ENCODE data around the gene LYRM4.

The LYRM4 gene

DNA sequence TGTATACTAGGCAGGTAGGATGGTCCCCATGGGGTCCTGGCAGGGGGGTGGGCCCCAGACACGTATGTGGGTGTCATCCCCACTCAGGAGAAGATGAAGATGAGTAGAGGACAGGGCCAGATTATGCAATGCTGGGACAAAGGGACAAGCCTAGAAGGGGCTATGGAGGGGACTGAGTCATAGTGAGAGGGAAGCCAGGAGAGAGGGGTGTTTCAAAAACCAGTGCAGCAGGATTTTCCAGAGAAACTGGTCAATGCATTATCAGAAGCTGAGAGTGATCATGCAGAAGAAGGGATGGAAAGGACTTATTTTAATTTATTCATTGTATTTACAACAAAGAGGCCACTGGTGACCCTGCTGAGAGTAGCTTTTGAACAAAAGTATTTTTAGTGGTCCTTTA lies 101.6 kb downstream of the LYRM4 start:
- H4K20me1 ChIP-seq (ENCODE audit: low read depth, low read length): peaks cover 12% of the 10 kb centered on the region; the same call in 1 of the 2 replicates
- no peak overlapping the region for H3K4me3 ChIP-seq (ENCODE audit: insufficient read depth, low read length, poor library complexity, severe bottlenecking)
- no peaks in the 10 kb centered on the region for H3K79me2 ChIP-seq (ENCODE audit: insufficient read depth, low read length)
- H3F3A ChIP-seq (ENCODE audit: insufficient read depth): no peaks in the 10 kb centered on the region
- no peaks in the 10 kb centered on the region for H3K9me3 ChIP-seq (ENCODE audit: insufficient read depth, low read length)
- H3K9ac ChIP-seq (ENCODE audit: low read length): no peak overlapping the region
- no peak overlapping the region for H2AFZ ChIP-seq (ENCODE audit: low read depth, low read length, severe bottlenecking)
- no peak overlapping the region for H3K4me2 ChIP-seq (ENCODE audit: low read depth, low read length, poor library complexity, severe bottlenecking)
- no peak overlapping the region for H3K27ac ChIP-seq (ENCODE audit: low read depth, low read length)
- no peak for TF ChIP-seq EZH2phosphoT487 (conservative IDR thresholded peaks at IDR 0.05; ENCODE audit: low read length)
- TF ChIP-seq, protein P1, sequence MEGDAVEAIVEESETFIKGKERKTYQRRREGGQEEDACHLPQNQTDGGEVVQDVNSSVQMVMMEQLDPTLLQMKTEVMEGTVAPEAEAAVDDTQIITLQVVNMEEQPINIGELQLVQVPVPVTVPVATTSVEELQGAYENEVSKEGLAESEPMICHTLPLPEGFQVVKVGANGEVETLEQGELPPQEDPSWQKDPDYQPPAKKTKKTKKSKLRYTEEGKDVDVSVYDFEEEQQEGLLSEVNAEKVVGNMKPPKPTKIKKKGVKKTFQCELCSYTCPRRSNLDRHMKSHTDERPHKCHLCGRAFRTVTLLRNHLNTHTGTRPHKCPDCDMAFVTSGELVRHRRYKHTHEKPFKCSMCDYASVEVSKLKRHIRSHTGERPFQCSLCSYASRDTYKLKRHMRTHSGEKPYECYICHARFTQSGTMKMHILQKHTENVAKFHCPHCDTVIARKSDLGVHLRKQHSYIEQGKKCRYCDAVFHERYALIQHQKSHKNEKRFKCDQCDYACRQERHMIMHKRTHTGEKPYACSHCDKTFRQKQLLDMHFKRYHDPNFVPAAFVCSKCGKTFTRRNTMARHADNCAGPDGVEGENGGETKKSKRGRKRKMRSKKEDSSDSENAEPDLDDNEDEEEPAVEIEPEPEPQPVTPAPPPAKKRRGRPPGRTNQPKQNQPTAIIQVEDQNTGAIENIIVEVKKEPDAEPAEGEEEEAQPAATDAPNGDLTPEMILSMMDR (IDR thresholded peaks at IDR 0.05; ENCODE audit: insufficient read depth, low read length, poor library complexity, severe bottlenecking): no peak
- H3K27me3 ChIP-seq (ENCODE audit: low read length): no peaks in the 10 kb centered on the region
- H3K36me3 ChIP-seq (ENCODE audit: low read length): no peaks in the 10 kb centered on the region
- no peaks in the 10 kb centered on the region for H3K9me2 ChIP-seq (replicated peaks; ENCODE audit: insufficient read depth, low read length)

- Histone ChIP-seq H3K79me2 (ENCODE audit: insufficient read depth, low read length) (no peaks in the 10 kb centered on the region), H3K9me2 (replicated peaks; ENCODE audit: insufficient read depth, low read length) (no peaks in the 10 kb centered on the region), H2AFZ (ENCODE audit: low read depth, low read length, severe bottlenecking) (no peak overlapping the region), H3K9ac (ENCODE audit: low read length) (no peak overlapping the region), H3K36me3 (ENCODE audit: low read length) (no peaks in the 10 kb centered on the region), H3K27ac (ENCODE audit: low read depth, low read length) (no peak overlapping the region), H3K4me2 (ENCODE audit: low read depth, low read length, poor library complexity, severe bottlenecking) (no peak overlapping the region), H3K27me3 (ENCODE audit: low read length) (no peaks in the 10 kb centered on the region), H3K9me3 (ENCODE audit: insufficient read depth, low read length) (no peaks in the 10 kb centered on the region), H3K4me3 (ENCODE audit: insufficient read depth, low read length, poor library complexity, severe bottlenecking) (no peak overlapping the region), H3F3A (ENCODE audit: insufficient read depth) (no peaks in the 10 kb centered on the region), H4K20me1 (ENCODE audit: low read depth, low read length) (peaks cover 15% of the 10 kb centered on the region; the same call in 1 of the 2 replicates)
- no peak for TF ChIP-seq EZH2phosphoT487 (conservative IDR thresholded peaks at IDR 0.05; ENCODE audit: low read length)
- TF ChIP-seq, protein P1 (IDR thresholded peaks at IDR 0.05; ENCODE audit: insufficient read depth, low read length, poor library complexity, severe bottlenecking): no peak
Observed at GRCh38 chr6:5158180-5158579, 102.6 kb downstream of the LYRM4 start.

DNA sequence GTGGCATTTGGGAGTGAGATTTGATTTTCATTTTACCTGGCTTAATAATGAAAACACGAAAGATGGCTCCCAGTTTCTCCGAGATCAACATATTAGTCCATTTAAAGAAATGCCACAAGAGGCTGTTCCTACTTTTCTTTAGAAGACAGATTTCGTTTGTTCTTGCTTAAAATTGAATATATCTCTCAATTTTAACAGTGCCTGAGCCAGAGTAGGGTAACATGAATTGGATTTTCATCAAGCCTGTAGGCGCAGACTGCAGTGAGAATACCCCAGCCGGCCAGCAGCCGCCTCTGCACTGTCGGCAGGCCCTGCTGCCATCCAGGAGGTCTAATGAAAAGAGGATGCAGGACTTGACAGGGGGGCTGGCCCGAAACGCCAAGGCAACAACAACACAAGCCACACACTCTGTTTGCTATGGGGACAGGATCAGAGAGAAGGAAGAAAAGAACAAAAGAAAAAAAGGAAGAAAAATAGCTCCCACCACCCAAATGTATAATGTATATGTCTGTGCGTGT lies 103.1 kb downstream of the LYRM4 start:
- H3K4me3 ChIP-seq (ENCODE audit: insufficient read depth, low read length, poor library complexity, severe bottlenecking): no peak overlapping the region
- H4K20me1 ChIP-seq (ENCODE audit: low read depth, low read length): peaks cover 13% of the 10 kb centered on the region; the same call in 1 of the 2 replicates
- no peaks in the 10 kb centered on the region for H3F3A ChIP-seq (ENCODE audit: insufficient read depth)
- TF ChIP-seq, protein P1 (IDR thresholded peaks at IDR 0.05; ENCODE audit: insufficient read depth, low read length, poor library complexity, severe bottlenecking): no peak
- TF ChIP-seq EZH2phosphoT487 (conservative IDR thresholded peaks at IDR 0.05; ENCODE audit: low read length): no peak
- H3K9me2 ChIP-seq (replicated peaks; ENCODE audit: insufficient read depth, low read length): no peaks in the 10 kb centered on the region
- H3K27me3 ChIP-seq (ENCODE audit: low read length): no peaks in the 10 kb centered on the region
- no peaks in the 10 kb centered on the region for H3K79me2 ChIP-seq (ENCODE audit: insufficient read depth, low read length)
- no peak overlapping the region for H3K9ac ChIP-seq (ENCODE audit: low read length)
- H3K4me2 ChIP-seq (ENCODE audit: low read depth, low read length, poor library complexity, severe bottlenecking): no peak overlapping the region
- no peaks in the 10 kb centered on the region for H3K9me3 ChIP-seq (ENCODE audit: insufficient read depth, low read length)
- H3K27ac ChIP-seq (ENCODE audit: low read depth, low read length): no peak overlapping the region
- no peak overlapping the region for H2AFZ ChIP-seq (ENCODE audit: low read depth, low read length, severe bottlenecking)
- no peaks in the 10 kb centered on the region for H3K36me3 ChIP-seq (ENCODE audit: low read length)

Data from SU-DHL-6 (cell line).